Metanephros (tissue), 1 donor: ENCODE results near the gene SUDS3. TPM values are rescaled to one million over a fixed set of nuclear protein-coding genes. Genes with fewer than 3 reads are reported as not detected.

Experiments
- total RNA-seq: library from RNA; depleted of rRNA; stranded (reverse); fragments of >200 nt; gene quantifications from one replicate; pipeline ENCODE4 v1.2.3, GENCODE V29; 2014

The SUDS3 gene, protein sequence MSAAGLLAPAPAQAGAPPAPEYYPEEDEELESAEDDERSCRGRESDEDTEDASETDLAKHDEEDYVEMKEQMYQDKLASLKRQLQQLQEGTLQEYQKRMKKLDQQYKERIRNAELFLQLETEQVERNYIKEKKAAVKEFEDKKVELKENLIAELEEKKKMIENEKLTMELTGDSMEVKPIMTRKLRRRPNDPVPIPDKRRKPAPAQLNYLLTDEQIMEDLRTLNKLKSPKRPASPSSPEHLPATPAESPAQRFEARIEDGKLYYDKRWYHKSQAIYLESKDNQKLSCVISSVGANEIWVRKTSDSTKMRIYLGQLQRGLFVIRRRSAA
- total RNA-seq: 51.2 TPM

GRCh38 chr12:118376089-118377020 is at the start of gene SUDS3:
SUDS3 (plus strand) TSS chr12:118376555; CDS start chr12:118376692, 137 bp downstream.

GRCh38 chr12:118372541-118373495 is 3.5 kb upstream of the SUDS3 start, which contains the start of gene TAOK3:
TAOK3 (minus strand) TSS chr12:118372907; CDS start chr12:118255567, 117,340 bp downstream.

Other genes starting within 250 kb of the SUDS3 start
- 212 TPM for gene PEBP1, start 240.4 kb upstream of the SUDS3 start, total RNA-seq
- 19.4 TPM for gene TAOK3, start 3.6 kb upstream of the SUDS3 start, total RNA-seq